IMR-90 (cell line): ENCODE measurements around the gene KRTAP10-11.
"Not testable (repeated sequence)": the region's sequence is repeated elsewhere in the genome, so short reads cannot be mapped to it uniquely, and the experiment has no call there.

Experiments
- BHLHE40 ChIP-seq: fragments of 150-350 bp; IDR thresholded peaks from 2 replicates; pipeline ENCODE4 v1.6.1; 2016; ENCODE audit warnings: mild to moderate bottlenecking, low read depth, low read length
- CEBPB ChIP-seq: IDR thresholded peaks from 2 replicates; pipeline ENCODE4 v1.6.1; 2012; ENCODE audit warnings: low read depth, low read length, improper control_type of control experiment
- CHD1 ChIP-seq: IDR thresholded peaks from 2 replicates; pipeline ENCODE4 v1.6.1; 2012; ENCODE audit warnings: low read depth, low read length, improper control_type of control experiment
- CTCF ChIP-seq: conservative IDR thresholded peaks from 2 replicates; pipeline ENCODE4 v1.5.1; 2012; ENCODE audit warnings: mild to moderate bottlenecking, low read depth, low read length, improper control_type of control experiment
- ELK1 ChIP-seq: fragments of 150-350 bp; IDR thresholded peaks from 2 replicates; pipeline ENCODE4 v1.6.1; 2016; ENCODE audit warnings: low read depth, mild to moderate bottlenecking, low read length, moderate library complexity, borderline replicate concordance
- FOS ChIP-seq: fragments of 150-350 bp; IDR thresholded peaks from 2 replicates; pipeline ENCODE4 v1.6.1; 2016; ENCODE audit warnings: low read depth, low read length
- MAFK ChIP-seq: IDR thresholded peaks from 2 replicates; pipeline ENCODE4 v1.6.1; 2012; ENCODE audit warnings: low read depth, low read length, improper control_type of control experiment
- MAZ ChIP-seq: IDR thresholded peaks from 2 replicates; pipeline ENCODE4 v1.6.1; 2012; ENCODE audit warnings: low read depth, mild to moderate bottlenecking, low read length, improper control_type of control experiment, moderate library complexity, borderline replicate concordance
- MXI1 ChIP-seq: IDR thresholded peaks from 2 replicates; pipeline ENCODE4 v1.6.1; 2012; ENCODE audit warnings: low read depth, mild to moderate bottlenecking, low read length, moderate library complexity, borderline replicate concordance
- POLR2A ChIP-seq: IDR thresholded peaks from 2 replicates; pipeline ENCODE4 v1.6.1; 2012; ENCODE audit warnings: mild to moderate bottlenecking, low read depth, low read length
- RAD21 ChIP-seq: IDR thresholded peaks from 2 replicates; pipeline ENCODE4 v1.6.1; 2012; ENCODE audit warnings: low read length, improper control_type of control experiment
- RCOR1 ChIP-seq: IDR thresholded peaks from 2 replicates; pipeline ENCODE4 v1.6.1; 2012; ENCODE audit warnings: mild to moderate bottlenecking, low read length, improper control_type of control experiment; ENCODE audit not compliant: insufficient replicate concordance
- RFX5 ChIP-seq: IDR thresholded peaks from 2 replicates; pipeline ENCODE4 v1.8.0; 2012; ENCODE audit warnings: low read depth, mild to moderate bottlenecking, low read length, moderate library complexity
- USF2 ChIP-seq: fragments of 150-350 bp; IDR thresholded peaks from 2 replicates; pipeline ENCODE4 v1.6.1; 2017; ENCODE audit warnings: mild to moderate bottlenecking, antibody characterized with exemption, low read length, low read depth

GRCh38 chr21:44627181-44627822, 18.9 kb upstream of the KRTAP10-11 start:
- TF ChIP-seq MAFK, CTCF, RAD21, POLR2A, CHD1, RFX5, CEBPB, MXI1, RCOR1, FOS, MAZ, USF2, BHLHE40, ELK1: not testable (repeated sequence)
